HepG2 (cell line): ENCODE data around the gene DENND1C. TPM values are rescaled to one million over a fixed set of nuclear protein-coding genes. Genes with fewer than 3 reads are reported as not detected.
A peak's percentile ranks its signal among the peaks of the same experiment; 100 is the strongest.

Experiments used
- CHD4 ChIP-seq: fragments of 200-600 bp; sonication (generic); IDR thresholded peaks from 2 replicates; pipeline ENCODE4 v1.7.0; 2017; ENCODE audit warnings: mild to moderate bottlenecking, low read length, borderline replicate concordance
- FOSL2 ChIP-seq: sonication (generic); formaldehyde crosslinking; IDR thresholded peaks from 2 replicates; pipeline ENCODE4 v1.4.0; 2020; ENCODE audit warnings: missing genetic modification reagents
- GABPA ChIP-seq, 2 experiments: IDR thresholded peaks; 2 replicates each; pipeline ENCODE4 v1.6.1; 2011 to 2016; ENCODE audit warnings: low read depth in 2 of 2, low read length in 1 of 2, missing biosample characterization in 1 of 2, missing genetic modification characterization in 1 of 2
- GABPB1 ChIP-seq: IDR thresholded peaks from 2 replicates; pipeline ENCODE4 v1.6.1; 2016; ENCODE audit warnings: mild to moderate bottlenecking, missing genetic modification reagents, moderate library complexity, missing compliant biosample characterization
- KDM5A ChIP-seq: fragments of 200-600 bp; sonication (generic); IDR thresholded peaks from 2 replicates; pipeline ENCODE4 v1.7.0; 2018; ENCODE audit warnings: antibody characterized with exemption, mild to moderate bottlenecking, low read length, borderline replicate concordance
- RARA ChIP-seq: IDR thresholded peaks from 2 replicates; pipeline ENCODE4 v1.6.1; 2016; ENCODE audit warnings: missing genetic modification reagents, missing compliant biosample characterization
- ZBTB3 ChIP-seq: sonication (generic); formaldehyde crosslinking; IDR thresholded peaks from 2 replicates; pipeline ENCODE4 v1.4.0; 2020; ENCODE audit warnings: low read depth, mild to moderate bottlenecking, moderate library complexity, missing genetic modification reagents, borderline replicate concordance
- ZFP82 ChIP-seq: sonication (generic); formaldehyde crosslinking; IDR thresholded peaks from 2 replicates; pipeline ENCODE4 v1.5.1; 2020; ENCODE audit warnings: mild to moderate bottlenecking, missing genetic modification reagents, borderline replicate concordance
- ZNF292 ChIP-seq: sonication (generic); formaldehyde crosslinking; IDR thresholded peaks from 2 replicates; pipeline ENCODE4 v1.8.1; 2022; ENCODE audit warnings: mild to moderate bottlenecking, low read depth, missing genetic modification reagents, borderline replicate concordance
- ZNF776 ChIP-seq: sonication (generic); formaldehyde crosslinking; IDR thresholded peaks from 2 replicates; pipeline ENCODE4 v1.4.0; 2020; ENCODE audit warnings: mild to moderate bottlenecking, missing genetic modification reagents
- polyA plus RNA-seq, 8 experiments: library from polyadenylated mRNA; depleted of rRNA in 3 of 8; stranded (reverse) in 7 of 8; unstranded in 1 of 8; fragments of >200 nt; fragmentation: Illumina TruSeq in 4 of 8; extraction: Trizol in 4 of 8; gene quantifications; 2 replicates each; pipeline versions ENCODE4 v1.2.1 to v1.2.3, GENCODE V29; 2011 to 2016; ENCODE audit warnings: low read depth in 4 of 8, missing spikeins in 1 of 8, mixed read lengths in 1 of 8; ENCODE audit not compliant: insufficient read depth in 1 of 8
- total RNA-seq, 5 experiments: library from RNA; depleted of rRNA; stranded (reverse); fragments of >200 nt; fragmentation: Illumina TruSeq; extraction: Trizol; gene quantifications; 2 replicates each; pipeline ENCODE4 v1.2.3, GENCODE V29; 2016; ENCODE audit warnings: low read depth in 1 of 5
- TF ChIP-seq, protein P1 (sequence below): sonication (generic); formaldehyde crosslinking; IDR thresholded peaks from 2 replicates; pipeline ENCODE4 v1.8.1; 2023; ENCODE audit warnings: mild to moderate bottlenecking, missing genetic modification reagents
- TF ChIP-seq, protein P2 (sequence below): sonication (generic); formaldehyde crosslinking; IDR thresholded peaks from one replicate; pipeline ENCODE4 v1.5.1; 2020; ENCODE audit warnings: mild to moderate bottlenecking, missing genetic modification reagents; ENCODE audit errors: not compliant biosample characterization
- TF ChIP-seq, protein P3 (sequence below): sonication (generic); formaldehyde crosslinking; conservative IDR thresholded peaks from 2 replicates; pipeline ENCODE4 v1.4.0; 2020; ENCODE audit warnings: missing genetic modification reagents
- TF ChIP-seq, protein P4 (sequence below): sonication (generic); formaldehyde crosslinking; IDR thresholded peaks from 2 replicates; pipeline ENCODE4 v1.4.0; 2020; ENCODE audit warnings: missing genetic modification reagents

DENND1C gene
- total and polyA plus RNA-seq, 2 of the 13 experiments (the other 11 are each of a cell fraction or from before 2014, with no cell fraction given): 0.04 to 0.73 TPM

DNA sequence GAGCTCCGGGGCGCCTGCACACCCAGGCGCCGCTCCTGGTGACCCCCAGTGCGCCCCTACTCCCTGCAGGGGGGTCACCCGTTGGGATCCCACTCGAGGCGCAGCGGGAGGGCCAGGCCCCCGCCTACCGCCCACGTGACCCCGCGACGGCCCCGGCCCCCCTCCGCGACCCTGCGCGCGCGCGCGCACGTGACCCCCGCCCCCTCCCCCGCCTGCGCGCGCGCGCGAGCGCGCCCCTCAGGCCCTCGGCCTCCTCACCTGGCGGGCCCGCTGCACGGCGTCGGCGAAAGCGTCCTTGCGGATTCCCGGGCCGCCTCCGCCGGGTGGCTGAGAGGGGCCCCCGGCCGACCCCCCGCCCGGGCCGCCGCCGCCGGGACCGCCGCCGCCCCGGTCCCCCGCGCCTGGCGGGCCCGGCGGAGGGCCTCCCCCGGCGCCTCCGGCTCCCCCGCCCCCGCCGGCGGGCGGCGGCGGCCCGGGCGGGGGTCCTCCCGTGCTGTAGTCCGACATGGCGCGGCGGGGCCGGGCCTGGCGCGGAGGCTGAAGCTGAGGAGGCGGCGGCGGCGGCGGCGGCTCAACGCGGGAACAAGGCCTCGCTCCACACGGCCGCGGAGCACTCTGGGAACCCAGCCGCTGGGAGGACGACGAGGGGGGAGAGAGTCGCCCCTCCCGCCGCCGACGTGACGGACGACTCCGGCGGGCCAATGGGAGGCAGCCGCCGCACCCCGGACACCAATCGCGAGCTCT, 57.2 kb downstream of the DENND1C start, which contains the start of gene KHSRP (continued):
- TF ChIP-seq RARA: no peak
- no peak for TF ChIP-seq ZBTB3 (CRISPR knock-in tag)
- no peak for TF ChIP-seq CHD4
- no peak for TF ChIP-seq KDM5A
- TF ChIP-seq GABPA (IDR thresholded peaks at IDR 0.05; ENCODE audit: low read depth, low read length): no peak
- no peak for TF ChIP-seq GABPA (CRISPR knock-in tag; IDR thresholded peaks at IDR 0.05; ENCODE audit: low read depth)
- TF ChIP-seq, protein P1, sequence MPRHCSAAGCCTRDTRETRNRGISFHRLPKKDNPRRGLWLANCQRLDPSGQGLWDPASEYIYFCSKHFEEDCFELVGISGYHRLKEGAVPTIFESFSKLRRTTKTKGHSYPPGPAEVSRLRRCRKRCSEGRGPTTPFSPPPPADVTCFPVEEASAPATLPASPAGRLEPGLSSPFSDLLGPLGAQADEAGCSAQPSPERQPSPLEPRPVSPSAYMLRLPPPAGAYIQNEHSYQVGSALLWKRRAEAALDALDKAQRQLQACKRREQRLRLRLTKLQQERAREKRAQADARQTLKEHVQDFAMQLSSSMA (CRISPR knock-in tag): no peak
- no peak for TF ChIP-seq FOSL2 (CRISPR knock-in tag)
- TF ChIP-seq, protein P2, sequence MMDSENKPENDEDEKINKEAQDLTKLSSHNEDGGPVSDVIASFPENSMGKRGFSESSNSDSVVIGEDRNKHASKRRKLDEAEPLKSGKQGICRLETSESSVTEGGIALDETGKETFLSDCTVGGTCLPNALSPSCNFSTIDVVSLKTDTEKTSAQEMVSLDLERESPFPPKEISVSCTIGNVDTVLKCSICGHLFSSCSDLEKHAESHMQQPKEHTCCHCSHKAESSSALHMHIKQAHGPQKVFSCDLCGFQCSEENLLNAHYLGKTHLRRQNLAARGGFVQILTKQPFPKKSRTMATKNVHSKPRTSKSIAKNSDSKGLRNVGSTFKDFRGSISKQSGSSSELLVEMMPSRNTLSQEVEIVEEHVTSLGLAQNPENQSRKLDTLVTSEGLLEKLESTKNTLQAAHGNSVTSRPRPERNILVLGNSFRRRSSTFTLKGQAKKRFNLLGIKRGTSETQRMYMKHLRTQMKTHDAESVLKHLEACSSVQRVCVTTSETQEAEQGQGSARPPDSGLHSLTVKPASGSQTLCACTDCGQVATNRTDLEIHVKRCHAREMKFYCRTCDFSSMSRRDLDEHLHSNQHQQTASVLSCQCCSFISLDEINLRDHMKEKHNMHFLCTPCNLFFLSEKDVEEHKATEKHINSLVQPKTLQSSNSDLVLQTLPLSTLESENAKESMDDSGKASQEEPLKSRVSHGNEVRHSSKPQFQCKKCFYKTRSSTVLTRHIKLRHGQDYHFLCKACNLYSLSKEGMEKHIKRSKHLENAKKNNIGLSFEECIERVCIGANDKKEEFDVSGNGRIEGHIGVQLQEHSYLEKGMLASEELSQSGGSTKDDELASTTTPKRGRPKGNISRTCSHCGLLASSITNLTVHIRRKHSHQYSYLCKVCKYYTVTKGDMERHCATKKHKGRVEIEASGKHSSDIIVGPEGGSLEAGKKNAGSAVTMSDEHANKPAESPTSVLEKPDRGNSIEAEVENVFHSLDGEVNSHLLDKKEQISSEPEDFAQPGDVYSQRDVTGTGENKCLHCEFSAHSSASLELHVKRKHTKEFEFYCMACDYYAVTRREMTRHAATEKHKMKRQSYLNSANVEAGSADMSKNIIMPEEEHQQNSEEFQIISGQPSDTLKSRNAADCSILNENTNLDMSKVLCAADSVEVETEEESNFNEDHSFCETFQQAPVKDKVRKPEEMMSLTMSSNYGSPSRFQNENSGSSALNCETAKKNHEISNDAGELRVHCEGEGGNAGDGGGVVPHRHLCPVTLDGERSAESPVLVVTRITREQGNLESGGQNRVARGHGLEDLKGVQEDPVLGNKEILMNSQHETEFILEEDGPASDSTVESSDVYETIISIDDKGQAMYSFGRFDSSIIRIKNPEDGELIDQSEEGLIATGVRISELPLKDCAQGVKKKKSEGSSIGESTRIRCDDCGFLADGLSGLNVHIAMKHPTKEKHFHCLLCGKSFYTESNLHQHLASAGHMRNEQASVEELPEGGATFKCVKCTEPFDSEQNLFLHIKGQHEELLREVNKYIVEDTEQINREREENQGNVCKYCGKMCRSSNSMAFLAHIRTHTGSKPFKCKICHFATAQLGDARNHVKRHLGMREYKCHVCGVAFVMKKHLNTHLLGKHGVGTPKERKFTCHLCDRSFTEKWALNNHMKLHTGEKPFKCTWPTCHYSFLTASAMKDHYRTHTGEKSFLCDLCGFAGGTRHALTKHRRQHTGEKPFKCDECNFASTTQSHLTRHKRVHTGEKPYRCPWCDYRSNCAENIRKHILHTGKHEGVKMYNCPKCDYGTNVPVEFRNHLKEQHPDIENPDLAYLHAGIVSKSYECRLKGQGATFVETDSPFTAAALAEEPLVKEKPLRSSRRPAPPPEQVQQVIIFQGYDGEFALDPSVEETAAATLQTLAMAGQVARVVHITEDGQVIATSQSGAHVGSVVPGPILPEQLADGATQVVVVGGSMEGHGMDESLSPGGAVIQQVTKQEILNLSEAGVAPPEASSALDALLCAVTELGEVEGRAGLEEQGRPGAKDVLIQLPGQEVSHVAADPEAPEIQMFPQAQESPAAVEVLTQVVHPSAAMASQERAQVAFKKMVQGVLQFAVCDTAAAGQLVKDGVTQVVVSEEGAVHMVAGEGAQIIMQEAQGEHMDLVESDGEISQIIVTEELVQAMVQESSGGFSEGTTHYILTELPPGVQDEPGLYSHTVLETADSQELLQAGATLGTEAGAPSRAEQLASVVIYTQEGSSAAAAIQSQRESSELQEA (CRISPR knock-in tag): no peak
- TF ChIP-seq GABPB1 (CRISPR knock-in tag): peak; percentile 70; the same call in 1 of the 2 replicates
- no peak for TF ChIP-seq ZFP82 (CRISPR knock-in tag)
- 0 out of 2 replicates have a peak, but pooled peaks have one; percentile 41 for TF ChIP-seq ZNF776 (CRISPR knock-in tag)
- TF ChIP-seq, protein P3, sequence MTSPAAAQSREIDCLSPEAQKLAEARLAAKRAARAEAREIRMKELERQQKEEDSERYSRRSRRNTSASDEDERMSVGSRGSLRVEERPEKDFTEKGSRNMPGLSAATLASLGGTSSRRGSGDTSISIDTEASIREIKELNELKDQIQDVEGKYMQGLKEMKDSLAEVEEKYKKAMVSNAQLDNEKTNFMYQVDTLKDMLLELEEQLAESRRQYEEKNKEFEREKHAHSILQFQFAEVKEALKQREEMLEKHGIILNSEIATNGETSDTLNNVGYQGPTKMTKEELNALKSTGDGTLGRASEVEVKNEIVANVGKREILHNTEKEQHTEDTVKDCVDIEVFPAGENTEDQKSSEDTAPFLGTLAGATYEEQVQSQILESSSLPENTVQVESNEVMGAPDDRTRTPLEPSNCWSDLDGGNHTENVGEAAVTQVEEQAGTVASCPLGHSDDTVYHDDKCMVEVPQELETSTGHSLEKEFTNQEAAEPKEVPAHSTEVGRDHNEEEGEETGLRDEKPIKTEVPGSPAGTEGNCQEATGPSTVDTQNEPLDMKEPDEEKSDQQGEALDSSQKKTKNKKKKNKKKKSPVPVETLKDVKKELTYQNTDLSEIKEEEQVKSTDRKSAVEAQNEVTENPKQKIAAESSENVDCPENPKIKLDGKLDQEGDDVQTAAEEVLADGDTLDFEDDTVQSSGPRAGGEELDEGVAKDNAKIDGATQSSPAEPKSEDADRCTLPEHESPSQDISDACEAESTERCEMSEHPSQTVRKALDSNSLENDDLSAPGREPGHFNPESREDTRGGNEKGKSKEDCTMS (CRISPR knock-in tag): no peak
- TF ChIP-seq ZNF292 (CRISPR knock-in tag): no peak
- TF ChIP-seq, protein P4, sequence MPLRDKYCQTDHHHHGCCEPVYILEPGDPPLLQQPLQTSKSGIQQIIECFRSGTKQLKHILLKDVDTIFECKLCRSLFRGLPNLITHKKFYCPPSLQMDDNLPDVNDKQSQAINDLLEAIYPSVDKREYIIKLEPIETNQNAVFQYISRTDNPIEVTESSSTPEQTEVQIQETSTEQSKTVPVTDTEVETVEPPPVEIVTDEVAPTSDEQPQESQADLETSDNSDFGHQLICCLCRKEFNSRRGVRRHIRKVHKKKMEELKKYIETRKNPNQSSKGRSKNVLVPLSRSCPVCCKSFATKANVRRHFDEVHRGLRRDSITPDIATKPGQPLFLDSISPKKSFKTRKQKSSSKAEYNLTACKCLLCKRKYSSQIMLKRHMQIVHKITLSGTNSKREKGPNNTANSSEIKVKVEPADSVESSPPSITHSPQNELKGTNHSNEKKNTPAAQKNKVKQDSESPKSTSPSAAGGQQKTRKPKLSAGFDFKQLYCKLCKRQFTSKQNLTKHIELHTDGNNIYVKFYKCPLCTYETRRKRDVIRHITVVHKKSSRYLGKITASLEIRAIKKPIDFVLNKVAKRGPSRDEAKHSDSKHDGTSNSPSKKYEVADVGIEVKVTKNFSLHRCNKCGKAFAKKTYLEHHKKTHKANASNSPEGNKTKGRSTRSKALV (CRISPR knock-in tag): no peak
